H1 (cell line): ENCODE results near the gene OR2A2.

Source experiments
- CTCF ChIP-seq, 3 experiments: IDR thresholded peaks; 1 replicate in 2 of 3; 2 replicates in 1 of 3; pipeline versions ENCODE4 v1.5.1 to v1.6.1; 2011; ENCODE audit warnings: low read length in 3 of 3, mild to moderate bottlenecking in 3 of 3, inconsistent platforms in 2 of 3, low read depth in 1 of 3, moderate library complexity in 1 of 3; ENCODE audit not compliant: insufficient read depth in 1 of 3; ENCODE audit errors: control extremely low read depth in 1 of 3
- EP300 ChIP-seq, 2 experiments: IDR thresholded peaks; 1 replicate in 1 of 2; 2 replicates in 1 of 2; pipeline ENCODE4 v1.6.1; 2011 to 2012; ENCODE audit warnings: low read depth in 2 of 2, low read length in 2 of 2, mild to moderate bottlenecking in 2 of 2, borderline replicate concordance in 1 of 2, inconsistent platforms in 1 of 2, moderate library complexity in 1 of 2
- EZH2 ChIP-seq: fragments of 200-600 bp; sonication (generic); IDR thresholded peaks from 2 replicates; pipeline ENCODE4 v1.7.1; 2012; ENCODE audit warnings: low read depth, mild to moderate bottlenecking, moderate library complexity, low read length, inconsistent platforms; ENCODE audit not compliant: severe bottlenecking
- POLR2A ChIP-seq, 2 experiments: IDR thresholded peaks; 1 replicate in 1 of 2; 2 replicates in 1 of 2; pipeline ENCODE4 v1.6.1; 2011; ENCODE audit warnings: low read depth in 2 of 2, low read length in 2 of 2, mild to moderate bottlenecking in 2 of 2; ENCODE audit errors: control extremely low read depth in 1 of 2

- TF ChIP-seq CTCF (IDR thresholded peaks at IDR 0.05; ENCODE audit: control extremely low read depth in 1 of 3, insufficient read depth in 1 of 3, low read depth in 1 of 3, low read length in 3 of 3) (no peak), POLR2A (IDR thresholded peaks at IDR 0.05; ENCODE audit: control extremely low read depth in 1 of 2, low read depth in 2 of 2, low read length in 2 of 2) (no peak), EP300 (IDR thresholded peaks at IDR 0.05; ENCODE audit: borderline replicate concordance in 1 of 2, low read depth in 2 of 2, low read length in 2 of 2) (no peak), EZH2 (no peak)
Observed at GRCh38 chr7:144148224-144148827, 38.9 kb downstream of the OR2A2 start.
